GM12878 (cell line): ENCODE measurements around the gene DMXL1. TPM values are rescaled to one million over a fixed set of nuclear protein-coding genes. Genes with fewer than 3 reads are reported as not detected.
A peak's percentile ranks its signal among the peaks of the same experiment; 100 is the strongest.

Source experiments
- ATF3 ChIP-seq: IDR thresholded peaks from 2 replicates; pipeline ENCODE4 v1.6.1; 2011; ENCODE audit warnings: low read depth, mild to moderate bottlenecking, low read length, moderate library complexity, borderline replicate concordance; ENCODE audit errors: extremely low read depth
- CUX1 ChIP-seq: IDR thresholded peaks from 2 replicates; pipeline ENCODE4 v1.6.1; 2012; ENCODE audit warnings: improper control_type of control experiment, low read depth, low read length; ENCODE audit not compliant: insufficient replicate concordance
- E2F4 ChIP-seq: IDR thresholded peaks from 2 replicates; pipeline ENCODE4 v1.6.1; 2012; ENCODE audit warnings: low read depth, low read length, improper control_type of control experiment
- E4F1 ChIP-seq: fragments of 450-650 bp; IDR thresholded peaks from 2 replicates; pipeline ENCODE4 v1.6.1; 2018; ENCODE audit warnings: borderline replicate concordance, mild to moderate bottlenecking; ENCODE audit not compliant: partially characterized antibody
- EED ChIP-seq: sonication (generic); IDR thresholded peaks from 2 replicates; pipeline ENCODE4 v1.6.1; 2016; ENCODE audit warnings: antibody characterized with exemption, low read depth
- EP300 ChIP-seq, 2 experiments: fragments of 150-350 bp in 1 of 2; IDR thresholded peaks; 2 replicates each; pipeline ENCODE4 v1.6.1; 2011 to 2012; ENCODE audit warnings: low read depth in 2 of 2, low read length in 2 of 2, borderline replicate concordance in 1 of 2, improper control_type of control experiment in 1 of 2, inconsistent platforms in 1 of 2; ENCODE audit not compliant: control insufficient read depth in 1 of 2
- EZH2 ChIP-seq: IDR thresholded peaks from 2 replicates; pipeline ENCODE4 v1.6.1; 2012; ENCODE audit warnings: low read depth, mild to moderate bottlenecking, control low read depth, inconsistent platforms, low read length, borderline replicate concordance; ENCODE audit not compliant: control insufficient read depth
- FOXK2 ChIP-seq: fragments of 450-650 bp; IDR thresholded peaks from 2 replicates; pipeline ENCODE4 v1.6.1; 2017; ENCODE audit warnings: mild to moderate bottlenecking, moderate library complexity
- HCFC1 ChIP-seq: fragments of 150-350 bp; IDR thresholded peaks from 2 replicates; pipeline ENCODE4 v1.6.1; 2014; ENCODE audit warnings: low read length
- NR2F1 ChIP-seq: fragments of 450-650 bp; conservative IDR thresholded peaks from 2 replicates; pipeline ENCODE4 v1.6.1; 2017; ENCODE audit warnings: mild to moderate bottlenecking
- PAX5 ChIP-seq: IDR thresholded peaks from 2 replicates; pipeline ENCODE4 v1.6.1; 2011; ENCODE audit warnings: low read depth, low read length, borderline replicate concordance
- PML ChIP-seq: IDR thresholded peaks from 2 replicates; pipeline ENCODE4 v1.6.1; 2012; ENCODE audit warnings: low read length, inconsistent platforms
- POLR2A ChIP-seq: IDR thresholded peaks from 2 replicates; pipeline ENCODE4 v1.6.1; 2011; ENCODE audit warnings: low read depth, mild to moderate bottlenecking, low read length
- POU2F2 ChIP-seq: IDR thresholded peaks from 3 replicates; pipeline ENCODE4 v1.6.1; 2011; ENCODE audit warnings: low read depth, mild to moderate bottlenecking, low read length, borderline replicate concordance
- RELA ChIP-seq: fragments of 450-650 bp; IDR thresholded peaks from 2 replicates; pipeline ENCODE4 v1.8.0; 2014; ENCODE audit warnings: borderline replicate concordance; ENCODE audit not compliant: partially characterized antibody
- SMAD5 ChIP-seq: IDR thresholded peaks from 2 replicates; pipeline ENCODE4 v1.6.1; 2016; ENCODE audit warnings: antibody characterized with exemption, low read depth
- USF1 ChIP-seq: IDR thresholded peaks from 2 replicates; pipeline ENCODE4 v1.6.1; 2011; ENCODE audit warnings: borderline replicate concordance, low read depth, mild to moderate bottlenecking, moderate library complexity, mixed read lengths, low read length; ENCODE audit not compliant: insufficient read depth; ENCODE audit errors: extremely low read length
- ZBED1 ChIP-seq: IDR thresholded peaks from 2 replicates; pipeline ENCODE4 v1.6.1; 2016; ENCODE audit warnings: borderline replicate concordance
- polyA plus RNA-seq, 11 experiments: library from polyadenylated mRNA; depleted of rRNA in 4 of 11; unstranded in 6 of 11; stranded (reverse) in 5 of 11; fragments of >200 nt; fragmentation: Nextera tagmentation in 4 of 11; fragmentation: Illumina TruSeq in 1 of 11; extraction: Ambion mirVana in 4 of 11; extraction: Trizol in 1 of 11; gene quantifications; 1 replicate in 1 of 11; 2 replicates in 10 of 11; pipeline versions ENCODE4 v1.2.1 to v1.2.3, GENCODE V29; 2011 to 2016; ENCODE audit warnings: inconsistent platforms in 2 of 11, missing spikeins in 2 of 11, low read depth in 1 of 11
- total RNA-seq, 4 experiments: library from RNA; depleted of rRNA in 3 of 4; stranded (reverse); fragments of >200 nt in 3 of 4; fragmentation: Illumina TruSeq in 1 of 4; extraction: Trizol in 1 of 4; gene quantifications; 2 replicates each; pipeline versions ENCODE4 v1.2.1 to v1.2.3, GENCODE V29; 2013 to 2021

Gene DMXL1
- total and polyA plus RNA-seq, 10 of the 15 experiments (the other 5 are each of a cell fraction or from before 2014, with no cell fraction given): 9.1 to 67.7 (median 34.1) TPM

GRCh38 chr5:119031011-119031886 lies 39.6 kb upstream of the DMXL1 start (continued):
- TF ChIP-seq NR2F1: no peak
- no peak for TF ChIP-seq EED
- TF ChIP-seq EZH2: no peak
- peak; percentile 39; the same call in 1 of the 2 replicates for TF ChIP-seq PML
- no peak for TF ChIP-seq E2F4
- no peak for TF ChIP-seq PAX5
- no peak for TF ChIP-seq ATF3
- no peak for TF ChIP-seq FOXK2
- no peak for TF ChIP-seq POLR2A
- no peak for TF ChIP-seq ZBED1
- TF ChIP-seq SMAD5: no peak
- peak; percentile 63 to 87; a peak in 3 of 4 replicates for TF ChIP-seq EP300 (IDR thresholded peaks at IDR 0.05; ENCODE audit: borderline replicate concordance in 1 of 2, control insufficient read depth in 1 of 2, low read depth in 2 of 2, low read length in 2 of 2)
- peak; percentile 78; the same call in 2 of the 3 replicates for TF ChIP-seq POU2F2
- no peak for TF ChIP-seq E4F1
- TF ChIP-seq RELA: no peak
- TF ChIP-seq CUX1: peak; percentile 75
- no peak for TF ChIP-seq USF1
- TF ChIP-seq HCFC1: no peak
